ENCODE measurements around the gene FIGN.

FIGN gene

GRCh38 chr2:163558251-163559021, 177.4 kb downstream of the FIGN start:
- DNase-seq (ENCODE audit: low read depth): no peak

GRCh38 chr2:163556511-163556910, 179.3 kb downstream of the FIGN start:
- DNase-seq (ENCODE audit: low read depth): no peak

- DNase-seq (ENCODE audit: low read depth): peak; percentile 58
Observed at GRCh38 chr2:163554864-163555263, 180.9 kb downstream of the FIGN start.

GRCh38 chr2:163553601-163554000, 182.2 kb downstream of the FIGN start:
- DNase-seq (ENCODE audit: low read depth): no peak

DNA sequence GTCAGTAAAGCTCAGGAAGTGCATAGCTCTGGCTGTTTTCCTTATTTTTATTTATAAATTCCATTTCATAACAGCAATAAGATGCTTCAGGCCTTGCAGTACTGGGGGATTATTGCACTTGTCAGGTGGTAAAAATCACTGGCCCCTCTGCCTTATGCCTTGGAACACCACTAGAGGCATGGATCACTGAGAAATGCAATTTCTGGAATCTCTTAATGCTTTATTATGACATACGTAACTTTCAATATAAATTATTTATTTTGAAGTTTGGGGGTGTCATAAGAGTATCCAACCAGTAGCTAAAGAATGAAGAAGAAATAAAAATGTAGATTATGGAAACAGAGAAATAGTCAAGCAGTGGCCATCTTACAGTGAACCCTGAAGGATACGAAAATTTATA, 183.1 kb downstream of the FIGN start:
- DNase-seq (ENCODE audit: low read depth): peak; percentile 2

- DNase-seq (ENCODE audit: low read depth): peak; percentile 54
Observed at GRCh38 chr2:163551616-163552373, 184.0 kb downstream of the FIGN start.

GRCh38 chr2:163548970-163549369, 186.8 kb downstream of the FIGN start:
- DNase-seq (ENCODE audit: low read depth): no peak
